Peyer's patch (tissue), 4 donors: ENCODE data around the gene ADAMTS16. TPM values are rescaled to one million over a fixed set of nuclear protein-coding genes. Genes with fewer than 3 reads are reported as not detected.

Experiments
- DNase-seq, 3 donors: peaks; one replicate each; pipeline ENCODE4 v3.0.0-alpha.2; 2017 to 2019
- H3K27ac ChIP-seq, 4 donors: fragments of 200-600 bp; sonication (generic); one replicate each; pipeline ENCODE4 v1.5.1; 2016 to 2019
- H3K27me3 ChIP-seq, 2 donors: fragments of 200-600 bp; sonication (generic); one replicate each; pipeline ENCODE4 v1.5.1; 2019
- H3K36me3 ChIP-seq, 3 donors: fragments of 200-600 bp; sonication (generic); one replicate each; pipeline ENCODE4 v1.5.1; 2016 to 2019
- H3K4me1 ChIP-seq, 4 donors: fragments of 200-600 bp; sonication (generic); one replicate each; pipeline ENCODE4 v1.5.1; 2016 to 2019
- H3K4me3 ChIP-seq, 4 donors: fragments of 200-600 bp; sonication (generic); 1 replicate in 3 of 4; 2 replicates in 1 of 4; pipeline ENCODE4 v1.5.1; 2016 to 2019; ENCODE audit warnings: mild to moderate bottlenecking in 1 of 4
- H3K9me3 ChIP-seq, 4 donors: fragments of 200-600 bp; sonication (generic); one replicate each; pipeline ENCODE4 v1.5.1; 2016 to 2019; ENCODE audit warnings: mild to moderate bottlenecking in 1 of 4
- POLR2A ChIP-seq, 2 donors: fragments of 450-650 bp; IDR thresholded peaks; one replicate each; pipeline ENCODE4 v1.5.1; 2017; ENCODE audit warnings: antibody characterized with exemption in 2 of 2, mild to moderate bottlenecking in 2 of 2, moderate library complexity in 2 of 2
- total RNA-seq, 4 donors: library from RNA; depleted of rRNA; stranded (reverse); fragments of >200 nt; gene quantifications; one replicate each; pipeline ENCODE4 v1.1.0, GENCODE V29; 2016
- TF ChIP-seq, protein P1 (sequence below), 6 experiments: fragments of 450-650 bp in 4 of 6; fragments of 200-600 bp in 2 of 6; sonication (generic) in 1 of 6; IDR thresholded peaks; one replicate each; pipeline ENCODE4 v1.5.1; 2017 to 2019; ENCODE audit warnings: antibody characterized with exemption in 6 of 6, mild to moderate bottlenecking in 3 of 6, moderate library complexity in 1 of 6

ADAMTS16 gene, protein sequence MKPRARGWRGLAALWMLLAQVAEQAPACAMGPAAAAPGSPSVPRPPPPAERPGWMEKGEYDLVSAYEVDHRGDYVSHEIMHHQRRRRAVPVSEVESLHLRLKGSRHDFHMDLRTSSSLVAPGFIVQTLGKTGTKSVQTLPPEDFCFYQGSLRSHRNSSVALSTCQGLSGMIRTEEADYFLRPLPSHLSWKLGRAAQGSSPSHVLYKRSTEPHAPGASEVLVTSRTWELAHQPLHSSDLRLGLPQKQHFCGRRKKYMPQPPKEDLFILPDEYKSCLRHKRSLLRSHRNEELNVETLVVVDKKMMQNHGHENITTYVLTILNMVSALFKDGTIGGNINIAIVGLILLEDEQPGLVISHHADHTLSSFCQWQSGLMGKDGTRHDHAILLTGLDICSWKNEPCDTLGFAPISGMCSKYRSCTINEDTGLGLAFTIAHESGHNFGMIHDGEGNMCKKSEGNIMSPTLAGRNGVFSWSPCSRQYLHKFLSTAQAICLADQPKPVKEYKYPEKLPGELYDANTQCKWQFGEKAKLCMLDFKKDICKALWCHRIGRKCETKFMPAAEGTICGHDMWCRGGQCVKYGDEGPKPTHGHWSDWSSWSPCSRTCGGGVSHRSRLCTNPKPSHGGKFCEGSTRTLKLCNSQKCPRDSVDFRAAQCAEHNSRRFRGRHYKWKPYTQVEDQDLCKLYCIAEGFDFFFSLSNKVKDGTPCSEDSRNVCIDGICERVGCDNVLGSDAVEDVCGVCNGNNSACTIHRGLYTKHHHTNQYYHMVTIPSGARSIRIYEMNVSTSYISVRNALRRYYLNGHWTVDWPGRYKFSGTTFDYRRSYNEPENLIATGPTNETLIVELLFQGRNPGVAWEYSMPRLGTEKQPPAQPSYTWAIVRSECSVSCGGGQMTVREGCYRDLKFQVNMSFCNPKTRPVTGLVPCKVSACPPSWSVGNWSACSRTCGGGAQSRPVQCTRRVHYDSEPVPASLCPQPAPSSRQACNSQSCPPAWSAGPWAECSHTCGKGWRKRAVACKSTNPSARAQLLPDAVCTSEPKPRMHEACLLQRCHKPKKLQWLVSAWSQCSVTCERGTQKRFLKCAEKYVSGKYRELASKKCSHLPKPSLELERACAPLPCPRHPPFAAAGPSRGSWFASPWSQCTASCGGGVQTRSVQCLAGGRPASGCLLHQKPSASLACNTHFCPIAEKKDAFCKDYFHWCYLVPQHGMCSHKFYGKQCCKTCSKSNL
- total RNA-seq = 1 to 10 TPM in 1 of 4 donors, not detected in 3; 1.7 TPM

DNA sequence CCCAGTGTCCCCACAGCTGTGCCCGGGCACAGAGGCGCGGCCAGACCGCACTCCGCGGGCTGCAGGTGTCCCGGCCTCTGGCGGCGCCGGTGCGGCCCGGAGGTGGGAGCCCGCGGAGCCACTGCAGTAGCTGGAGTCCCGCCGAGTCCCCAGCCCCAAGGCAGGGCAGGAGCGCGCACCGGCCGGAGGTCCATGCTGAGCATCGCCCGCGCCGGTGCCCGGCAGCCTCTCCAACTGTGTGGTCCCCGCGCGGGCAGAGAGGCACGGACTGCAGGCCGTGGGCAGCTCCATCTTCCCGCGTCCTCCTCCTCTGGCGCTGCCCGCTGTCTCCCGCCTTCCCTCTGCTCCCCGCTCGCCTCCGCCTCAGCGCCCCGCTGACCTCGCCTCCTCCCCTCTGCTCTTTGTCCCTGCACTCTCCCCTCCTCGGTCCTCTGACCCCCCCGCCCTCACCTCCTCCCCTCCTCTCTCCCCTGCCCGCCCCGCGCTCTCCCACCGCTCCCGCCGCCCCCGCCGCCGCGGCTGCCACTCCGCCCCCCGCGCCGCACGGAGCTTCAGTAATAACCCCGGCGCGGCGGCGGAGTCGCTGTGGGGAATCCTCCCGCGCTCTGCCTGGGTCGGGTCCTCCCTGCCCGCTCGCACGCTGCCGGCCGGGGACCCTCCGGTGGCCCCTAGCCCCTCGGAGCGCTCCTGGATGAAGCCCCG, at the start of gene ADAMTS16:
TSS of gene ADAMTS16 (plus strand) at position 554 of the 702 bp plus-strand sequence. CDS start at position 692, 138 bp downstream.
- Histone ChIP-seq H3K4me1 (peaks cover 0 to 18% (median 0%) of the 10 kb centered on the region in 4 donors), H3K4me3 (peak within 1 kb of the TSS in 2 of 4 donors; percentile 24 to 29), H3K27ac (no peak within 1 kb of the TSS), H3K9me3 (no peaks in the 10 kb centered on the region), H3K27me3 (peaks cover 0 to 19% of the 10 kb centered on the region in 2 donors), H3K36me3 (no peaks in the 10 kb centered on the region)
- no peak for TF ChIP-seq POLR2A (IDR thresholded peaks at IDR 0.05)
- TF ChIP-seq, protein P1, sequence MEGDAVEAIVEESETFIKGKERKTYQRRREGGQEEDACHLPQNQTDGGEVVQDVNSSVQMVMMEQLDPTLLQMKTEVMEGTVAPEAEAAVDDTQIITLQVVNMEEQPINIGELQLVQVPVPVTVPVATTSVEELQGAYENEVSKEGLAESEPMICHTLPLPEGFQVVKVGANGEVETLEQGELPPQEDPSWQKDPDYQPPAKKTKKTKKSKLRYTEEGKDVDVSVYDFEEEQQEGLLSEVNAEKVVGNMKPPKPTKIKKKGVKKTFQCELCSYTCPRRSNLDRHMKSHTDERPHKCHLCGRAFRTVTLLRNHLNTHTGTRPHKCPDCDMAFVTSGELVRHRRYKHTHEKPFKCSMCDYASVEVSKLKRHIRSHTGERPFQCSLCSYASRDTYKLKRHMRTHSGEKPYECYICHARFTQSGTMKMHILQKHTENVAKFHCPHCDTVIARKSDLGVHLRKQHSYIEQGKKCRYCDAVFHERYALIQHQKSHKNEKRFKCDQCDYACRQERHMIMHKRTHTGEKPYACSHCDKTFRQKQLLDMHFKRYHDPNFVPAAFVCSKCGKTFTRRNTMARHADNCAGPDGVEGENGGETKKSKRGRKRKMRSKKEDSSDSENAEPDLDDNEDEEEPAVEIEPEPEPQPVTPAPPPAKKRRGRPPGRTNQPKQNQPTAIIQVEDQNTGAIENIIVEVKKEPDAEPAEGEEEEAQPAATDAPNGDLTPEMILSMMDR (IDR thresholded peaks at IDR 0.05) = no peak
- DNase-seq = no peak

DNA sequence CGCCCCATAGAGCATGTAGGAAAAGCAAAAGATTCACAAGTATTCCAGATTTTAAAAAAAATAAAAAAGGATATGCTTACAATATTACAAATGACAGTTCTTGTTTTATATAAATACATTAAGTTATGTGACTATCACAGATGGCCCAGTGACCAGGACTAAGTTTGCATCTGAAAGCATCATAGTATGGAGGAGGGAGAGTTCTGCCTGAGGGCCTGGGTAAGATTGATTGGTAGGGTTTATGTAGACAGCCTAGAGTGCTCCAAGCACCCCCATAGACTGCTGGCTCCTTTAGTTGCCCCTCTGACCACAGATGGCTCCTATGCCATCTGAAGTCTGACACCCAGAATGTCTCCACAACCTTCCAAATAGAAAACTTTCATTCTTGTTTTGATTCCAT, 48.0 kb upstream of the ADAMTS16 start:
- Histone ChIP-seq H3K36me3 (no peaks in the 10 kb centered on the region), H3K27ac (no peak overlapping the region), H3K9me3 (no peaks in the 10 kb centered on the region), H3K4me1 (no peaks in the 10 kb centered on the region), H3K4me3 (no peak overlapping the region), H3K27me3 (no peaks in the 10 kb centered on the region)
- no peak for DNase-seq
- TF ChIP-seq, protein P1 (IDR thresholded peaks at IDR 0.05) = no peak
- no peak for TF ChIP-seq POLR2A (IDR thresholded peaks at IDR 0.05)

GRCh38 chr5:5100635-5101034, 39.5 kb upstream of the ADAMTS16 start:
- H3K36me3 ChIP-seq = no peaks in the 10 kb centered on the region
- DNase-seq = no peak
- H3K27ac ChIP-seq = no peak overlapping the region
- H3K4me1 ChIP-seq = no peaks in the 10 kb centered on the region
- H3K27me3 ChIP-seq = no peaks in the 10 kb centered on the region
- H3K4me3 ChIP-seq = no peak overlapping the region
- TF ChIP-seq, protein P1 (IDR thresholded peaks at IDR 0.05) = no peak
- no peak for TF ChIP-seq POLR2A (IDR thresholded peaks at IDR 0.05)
- H3K9me3 ChIP-seq = no peaks in the 10 kb centered on the region

- no peak overlapping the region for H3K4me3 ChIP-seq
- TF ChIP-seq POLR2A (IDR thresholded peaks at IDR 0.05) = no peak
- TF ChIP-seq, protein P1 (IDR thresholded peaks at IDR 0.05) = no peak
- DNase-seq = no peak
- H3K27me3 ChIP-seq = no peaks in the 10 kb centered on the region
- no peaks in the 10 kb centered on the region for H3K9me3 ChIP-seq
- H3K36me3 ChIP-seq = no peaks in the 10 kb centered on the region
- H3K27ac ChIP-seq = no peak overlapping the region
- no peaks in the 10 kb centered on the region for H3K4me1 ChIP-seq
These were observed 38.5 kb upstream of the ADAMTS16 start for GRCh38 chr5:5101676-5102075.

DNA sequence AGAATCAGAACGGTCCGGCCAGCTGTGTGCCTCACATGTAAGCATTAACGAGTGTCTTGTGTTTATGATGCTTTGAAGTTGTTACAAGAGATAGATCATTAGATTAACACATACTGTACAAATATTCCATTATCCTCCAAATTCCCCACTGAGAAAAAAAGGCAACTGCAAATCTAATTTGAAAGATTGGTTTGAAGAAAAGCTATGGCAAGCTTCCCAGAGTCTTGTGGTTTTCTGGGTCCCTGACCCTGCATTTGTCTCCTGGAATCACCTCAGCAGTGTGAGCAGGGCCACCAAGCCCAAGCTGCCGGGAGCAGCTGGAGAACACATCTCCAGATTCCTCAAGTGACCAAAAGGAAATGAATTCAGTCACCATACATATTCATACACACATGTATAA, 36.9 kb upstream of the ADAMTS16 start:
- Histone ChIP-seq H3K4me1 (no peaks in the 10 kb centered on the region), H3K27ac (no peak overlapping the region), H3K27me3 (no peaks in the 10 kb centered on the region), H3K9me3 (no peaks in the 10 kb centered on the region), H3K36me3 (no peaks in the 10 kb centered on the region), H3K4me3 (no peak overlapping the region)
- no peak for DNase-seq
- TF ChIP-seq POLR2A (IDR thresholded peaks at IDR 0.05) = no peak
- TF ChIP-seq, protein P1 (IDR thresholded peaks at IDR 0.05) = no peak
